ENCODE measurements around the gene PRRC2B. TPM values are rescaled to one million over a fixed set of nuclear protein-coding genes. Genes with fewer than 3 reads are reported as not detected.
A peak's percentile ranks its signal among the peaks of the same experiment; 100 is the strongest.
"Not testable (repeated sequence)": the region's sequence is repeated elsewhere in the genome, so short reads cannot be mapped to it uniquely, and the experiment has no call there.

The PRRC2B gene
- total and polyA plus RNA-seq, 2 experiments from 2014 or later, result 30.9 to 53.7 TPM

GRCh38 chr9:131447148-131447547, 53.3 kb downstream of the PRRC2B start:
- WGBS, 2 experiments (ENCODE audit: low coverage in 1 of 2, low lambda C conversion rate in 2 of 2, missing lambda C conversion rate in 2 of 2), result 26 to 32% methylated on average over 8 of the region's 8 CpGs
- H3K4me1 ChIP-seq (ENCODE audit: insufficient read depth), result no peaks in the 10 kb centered on the region
- no peak overlapping the region for H3K4me2 ChIP-seq (ENCODE audit: unreplicated experiment)
- H3K27me3 ChIP-seq (replicated peaks; ENCODE audit: insufficient read depth), result no peaks in the 10 kb centered on the region
- H3K27ac ChIP-seq, result peak overlapping the region; percentile 32
- no peaks in the 10 kb centered on the region for H3K9me3 ChIP-seq (ENCODE audit: low read depth)
- no peak overlapping the region for H2AFZ ChIP-seq
- TF ChIP-seq EZH2 (IDR thresholded peaks at IDR 0.05; ENCODE audit: insufficient read depth, poor library complexity, severe bottlenecking), result no peak
- no peak for TF ChIP-seq EZH2phosphoT487 (IDR thresholded peaks at IDR 0.05; ENCODE audit: insufficient read depth, low read depth)
- H3K36me3 ChIP-seq (ENCODE audit: low read depth), result peaks cover 54% of the 10 kb centered on the region
- H3K4me3 ChIP-seq, result no peak overlapping the region
- H4K20me1 ChIP-seq (ENCODE audit: insufficient read depth), result 0 out of 2 replicates have a peak, but pooled peaks cover 3% of the 10 kb centered on the region
- in situ Hi-C loops (cut with MboI), result no loop called here
- peaks cover 18% of the 10 kb centered on the region; the same call in 1 of the 2 replicates for H3F3A ChIP-seq (ENCODE audit: insufficient read depth)
- no peak overlapping the region; the same call in 1 of the 2 replicates for H3K9ac ChIP-seq
- H3K9me2 ChIP-seq (ENCODE audit: insufficient read depth), result no peaks in the 10 kb centered on the region
- peaks cover 72% of the 10 kb centered on the region for H3K79me2 ChIP-seq (ENCODE audit: insufficient read depth)
- DNase-seq, result peak; percentile 72

- no peak overlapping the region for H2AFZ ChIP-seq
- peaks cover 18% of the 10 kb centered on the region; the same call in 1 of the 2 replicates for H3F3A ChIP-seq (ENCODE audit: insufficient read depth)
- H3K9me3 ChIP-seq (ENCODE audit: low read depth), result no peaks in the 10 kb centered on the region
- WGBS, 2 experiments (ENCODE audit: low coverage in 1 of 2, low lambda C conversion rate in 2 of 2, missing lambda C conversion rate in 2 of 2), result 88 to 90% methylated on average over 14 of the region's 14 CpGs
- H3K36me3 ChIP-seq (ENCODE audit: low read depth), result peaks cover 58% of the 10 kb centered on the region
- H3K9ac ChIP-seq, result no peak overlapping the region
- H3K4me3 ChIP-seq, result no peak overlapping the region
- TF ChIP-seq EZH2phosphoT487 (IDR thresholded peaks at IDR 0.05; ENCODE audit: insufficient read depth, low read depth) (no peak), EZH2 (IDR thresholded peaks at IDR 0.05; ENCODE audit: insufficient read depth, poor library complexity, severe bottlenecking) (no peak)
- H3K9me2 ChIP-seq (ENCODE audit: insufficient read depth), result no peaks in the 10 kb centered on the region
- peaks cover 72% of the 10 kb centered on the region for H3K79me2 ChIP-seq (ENCODE audit: insufficient read depth)
- H3K27me3 ChIP-seq (replicated peaks; ENCODE audit: insufficient read depth), result no peaks in the 10 kb centered on the region
- H3K4me2 ChIP-seq (ENCODE audit: unreplicated experiment), result no peak overlapping the region
- H3K4me1 ChIP-seq (ENCODE audit: insufficient read depth), result no peaks in the 10 kb centered on the region
- 0 out of 2 replicates have a peak, but pooled peaks cover 4% of the 10 kb centered on the region for H4K20me1 ChIP-seq (ENCODE audit: insufficient read depth)
- in situ Hi-C loops (cut with MboI), result no loop called here
- H3K27ac ChIP-seq, result peak overlapping the region; percentile 25
- DNase-seq, result no peak
These were observed 53.7 kb downstream of the PRRC2B start for GRCh38 chr9:131447600-131447999.

GRCh38 chr9:131448818-131449217, 54.9 kb downstream of the PRRC2B start:
- H3K9ac ChIP-seq, result no peak overlapping the region
- H3K4me2 ChIP-seq (ENCODE audit: unreplicated experiment), result no peak overlapping the region
- H3K4me1 ChIP-seq (ENCODE audit: insufficient read depth), result no peaks in the 10 kb centered on the region
- WGBS, 2 experiments (ENCODE audit: low coverage in 1 of 2, low lambda C conversion rate in 2 of 2, missing lambda C conversion rate in 2 of 2), result 88% methylated on average over 3 of the region's 3 CpGs
- H2AFZ ChIP-seq, result no peak overlapping the region
- peaks cover 18% of the 10 kb centered on the region; the same call in 1 of the 2 replicates for H3F3A ChIP-seq (ENCODE audit: insufficient read depth)
- TF ChIP-seq EZH2 (IDR thresholded peaks at IDR 0.05; ENCODE audit: insufficient read depth, poor library complexity, severe bottlenecking) (no peak), EZH2phosphoT487 (IDR thresholded peaks at IDR 0.05; ENCODE audit: insufficient read depth, low read depth) (no peak)
- H3K79me2 ChIP-seq (ENCODE audit: insufficient read depth), result peaks cover 74% of the 10 kb centered on the region
- H4K20me1 ChIP-seq (ENCODE audit: insufficient read depth), result 0 out of 2 replicates have a peak, but pooled peaks cover 8% of the 10 kb centered on the region
- H3K27ac ChIP-seq, result no peak overlapping the region
- in situ Hi-C loops (cut with MboI), result no loop called here
- no peaks in the 10 kb centered on the region for H3K9me2 ChIP-seq (ENCODE audit: insufficient read depth)
- peaks cover 61% of the 10 kb centered on the region for H3K36me3 ChIP-seq (ENCODE audit: low read depth)
- H3K9me3 ChIP-seq (ENCODE audit: low read depth), result no peaks in the 10 kb centered on the region
- DNase-seq, result no peak
- no peak overlapping the region for H3K4me3 ChIP-seq
- no peaks in the 10 kb centered on the region for H3K27me3 ChIP-seq (replicated peaks; ENCODE audit: insufficient read depth)

GRCh38 chr9:131449276-131449675, 55.4 kb downstream of the PRRC2B start:
- no peak for TF ChIP-seq EZH2 (IDR thresholded peaks at IDR 0.05; ENCODE audit: insufficient read depth, poor library complexity, severe bottlenecking)
- no peak for TF ChIP-seq EZH2phosphoT487 (IDR thresholded peaks at IDR 0.05; ENCODE audit: insufficient read depth, low read depth)
- Histone ChIP-seq H3K4me3 (no peak overlapping the region), H3K9ac (no peak overlapping the region), H3K4me1 (ENCODE audit: insufficient read depth) (no peaks in the 10 kb centered on the region), H3K4me2 (ENCODE audit: unreplicated experiment) (no peak overlapping the region), H3K79me2 (ENCODE audit: insufficient read depth) (peaks cover 74% of the 10 kb centered on the region), H2AFZ (no peak overlapping the region), H4K20me1 (ENCODE audit: insufficient read depth) (0 out of 2 replicates have a peak, but pooled peaks cover 8% of the 10 kb centered on the region), H3K9me2 (ENCODE audit: insufficient read depth) (no peaks in the 10 kb centered on the region), H3K9me3 (ENCODE audit: low read depth) (no peaks in the 10 kb centered on the region), H3K27me3 (replicated peaks; ENCODE audit: insufficient read depth) (no peaks in the 10 kb centered on the region), H3K36me3 (ENCODE audit: low read depth) (peaks cover 65% of the 10 kb centered on the region), H3K27ac (no peak overlapping the region), H3F3A (ENCODE audit: insufficient read depth) (peaks cover 18% of the 10 kb centered on the region; the same call in 1 of the 2 replicates)
- in situ Hi-C loops (cut with MboI), result no loop called here
- peak; percentile 25 for DNase-seq

- in situ Hi-C loops (cut with MboI), result no loop called here
- 0 out of 2 replicates have a peak, but pooled peaks cover 8% of the 10 kb centered on the region for H4K20me1 ChIP-seq (ENCODE audit: insufficient read depth)
- H3K36me3 ChIP-seq (ENCODE audit: low read depth), result peaks cover 68% of the 10 kb centered on the region
These were observed 60.1 kb downstream of the PRRC2B start for GRCh38 chr9:131454028-131454427.

GRCh38 chr9:131455655-131456054, 61.8 kb downstream of the PRRC2B start:
- H3K9me3 ChIP-seq (ENCODE audit: low read depth); DNase-seq; H3K9ac ChIP-seq; H3K27ac ChIP-seq; H3K4me2 ChIP-seq (ENCODE audit: unreplicated experiment); H3K9me2 ChIP-seq (ENCODE audit: insufficient read depth); H2AFZ ChIP-seq; H3K4me3 ChIP-seq; in situ Hi-C loops (cut with MboI); H4K20me1 ChIP-seq (ENCODE audit: insufficient read depth); H3K27me3 ChIP-seq (replicated peaks; ENCODE audit: insufficient read depth); H3K4me1 ChIP-seq (ENCODE audit: insufficient read depth); H3F3A ChIP-seq (ENCODE audit: insufficient read depth): not testable (repeated sequence)
- WGBS, 2 experiments (ENCODE audit: low coverage in 1 of 2, low lambda C conversion rate in 2 of 2, missing lambda C conversion rate in 2 of 2), result 98 to 99% methylated on average over 10 of the region's 10 CpGs
- H3K36me3 ChIP-seq (ENCODE audit: low read depth), result peaks cover 68% of the 10 kb centered on the region
- H3K79me2 ChIP-seq (ENCODE audit: insufficient read depth), result peaks cover 84% of the 10 kb centered on the region

More at GRCh38 chr9:131454028-131454427, 60.1 kb downstream of the PRRC2B start:
- no peaks in the 10 kb centered on the region for H3K27me3 ChIP-seq (replicated peaks; ENCODE audit: insufficient read depth)
- H3K9ac ChIP-seq, result no peak overlapping the region
- H3K4me1 ChIP-seq (ENCODE audit: insufficient read depth), result no peaks in the 10 kb centered on the region
- no peak for DNase-seq
- TF ChIP-seq EZH2 (IDR thresholded peaks at IDR 0.05; ENCODE audit: insufficient read depth, poor library complexity, severe bottlenecking), result no peak
- TF ChIP-seq EZH2phosphoT487 (IDR thresholded peaks at IDR 0.05; ENCODE audit: insufficient read depth, low read depth), result no peak
- peaks cover 91% of the 10 kb centered on the region for H3K79me2 ChIP-seq (ENCODE audit: insufficient read depth)
- H3F3A ChIP-seq (ENCODE audit: insufficient read depth), result 0 out of 2 replicates have a peak, but pooled peaks cover 2% of the 10 kb centered on the region
- no peak overlapping the region for H2AFZ ChIP-seq
- no peak overlapping the region for H3K4me3 ChIP-seq
- no peaks in the 10 kb centered on the region for H3K9me2 ChIP-seq (ENCODE audit: insufficient read depth)
- no peaks in the 10 kb centered on the region for H3K9me3 ChIP-seq (ENCODE audit: low read depth)
- H3K4me2 ChIP-seq (ENCODE audit: unreplicated experiment), result no peak overlapping the region
- no peak overlapping the region for H3K27ac ChIP-seq
